RWPE1 (cell line): ENCODE data around the gene MYO5A.

ENCODE experiments used
- CTCF ChIA-PET: fragments of 350-600 bp; sonication (Branson Sonifier 250); formaldehyde crosslinking; extraction: SDS; loops from one replicate; lab custom pipeline; 2021; lab: Yijun Ruan, JAX
- POLR2A ChIA-PET: fragments of 400-600 bp; formaldehyde crosslinking; extraction: SDS; loops from one replicate; lab custom pipeline; 2020; ENCODE audit warnings: antibody characterized with exemption; ENCODE audit not compliant: low non-redundant PET; lab: Yijun Ruan, JAX
- DNase-seq: peaks from one replicate; pipeline ENCODE4 v3.0.0; 2012; ENCODE audit warnings: low spot score
- H3K27ac ChIP-seq: fragments of 450-650 bp; 2 replicates; pipeline ENCODE4 v1.5.1; 2017
- CTCF ChIP-seq: fragments of 450-650 bp; conservative IDR thresholded peaks from 2 replicates; pipeline ENCODE4 v1.5.1; 2017; ENCODE audit warnings: low read depth, mild to moderate bottlenecking

MYO5A gene

GRCh38 chr15:52295421-52296001 lies 233.2 kb downstream of the MYO5A start, which contains the start of gene MYO5C:
Gene MYO5C, minus strand, starts transcription at chr15:52295804. Its CDS starts 168 bp downstream, at chr15:52295636.
- peak; percentile 89 for DNase-seq
- ChIA-PET POLR2A (interaction anchor here (0.6 to 1.0 kb wide), 2 partner anchors 8 to 61 kb away, joined by 3 read pairs; no protein-coding TSS in a partner anchor), CTCF (no interaction called here)
- no peak within 1 kb of the TSS for H3K27ac ChIP-seq
- TF ChIP-seq CTCF, result no peak

GRCh38 chr15:52294881-52295420 lies 233.7 kb downstream of the MYO5A start:
- ChIA-PET CTCF (interaction anchor here (0.6 kb wide), 1 partner anchor 257 kb away, joined by 3 read pairs; no protein-coding TSS in a partner anchor), POLR2A (interaction anchor here (0.6 to 1.0 kb wide), 2 partner anchors 9 to 62 kb away, joined by 3 read pairs; no protein-coding TSS in a partner anchor)
- DNase-seq, result peak; percentile 5
- H3K27ac ChIP-seq, result no peak overlapping the region
- no peak for TF ChIP-seq CTCF

GRCh38 chr15:52292780-52293392 lies 235.8 kb downstream of the MYO5A start:
- no peak overlapping the region for H3K27ac ChIP-seq
- no peak for TF ChIP-seq CTCF
- CTCF ChIA-PET, result interaction anchor here (0.6 kb wide), 1 partner anchor 440 kb away, joined by 8 read pairs; no protein-coding TSS in a partner anchor
- POLR2A ChIA-PET, result no interaction called here
- DNase-seq, result no peak

- POLR2A ChIA-PET, result interaction anchor here (0.6 kb wide), 1 partner anchor 28 kb away, joined by 3 read pairs; no protein-coding TSS in a partner anchor
- DNase-seq, result no peak
- H3K27ac ChIP-seq, result no peak overlapping the region
- CTCF ChIA-PET, result no interaction called here
- TF ChIP-seq CTCF, result no peak
Observed at GRCh38 chr15:52291204-52291603, 237.5 kb downstream of the MYO5A start.

GRCh38 chr15:52290800-52291199 lies 237.9 kb downstream of the MYO5A start:
- no peak for DNase-seq
- POLR2A ChIA-PET, result interaction anchor here (0.6 kb wide), 1 partner anchor 28 kb away, joined by 3 read pairs; no protein-coding TSS in a partner anchor
- no peak for TF ChIP-seq CTCF
- no peak overlapping the region for H3K27ac ChIP-seq
- CTCF ChIA-PET, result interaction anchor here (0.7 kb wide), 1 partner anchor 27 kb away, joined by 4 read pairs; no protein-coding TSS in a partner anchor

GRCh38 chr15:52290329-52290728 lies 238.4 kb downstream of the MYO5A start:
- TF ChIP-seq CTCF, result no peak
- ChIA-PET POLR2A (interaction anchor here (0.6 kb wide), 1 partner anchor 29 kb away, joined by 3 read pairs; no protein-coding TSS in a partner anchor), CTCF (interaction anchor here (0.7 kb wide), 1 partner anchor 28 kb away, joined by 4 read pairs; no protein-coding TSS in a partner anchor)
- DNase-seq, result no peak
- H3K27ac ChIP-seq, result no peak overlapping the region
